Vagina (tissue), 2 donors: Measurements from ENCODE around the gene LONP1. TPM values are rescaled to one million over a fixed set of nuclear protein-coding genes. Genes with fewer than 3 reads are reported as not detected.
"Not testable (repeated sequence)": the region's sequence is repeated elsewhere in the genome, so short reads cannot be mapped to it uniquely, and the experiment has no call there.

Experiments
- DNase-seq, 2 donors: peaks; one replicate each; pipeline ENCODE4 v3.0.0-alpha.2; 2017; ENCODE audit errors: extremely low spot score in 2 of 2
- H3K27ac ChIP-seq: fragments of 200-600 bp; sonication (generic); one replicate; pipeline ENCODE4 v1.5.1; 2019
- H3K27me3 ChIP-seq: fragments of 200-600 bp; sonication (generic); one replicate; pipeline ENCODE4 v1.5.1; 2019
- H3K36me3 ChIP-seq, 2 donors: fragments of 200-600 bp; sonication (generic); one replicate each; pipeline ENCODE4 v1.5.1; 2017 to 2019
- H3K4me1 ChIP-seq: fragments of 200-600 bp; sonication (generic); one replicate; pipeline ENCODE4 v1.5.1; 2019
- H3K4me3 ChIP-seq, 2 donors: fragments of 200-600 bp; sonication (generic); 1 replicate in 1 of 2; 2 replicates in 1 of 2; pipeline ENCODE4 v1.5.1; 2016 to 2019
- H3K9me3 ChIP-seq: fragments of 200-600 bp; sonication (generic); one replicate; pipeline ENCODE4 v1.5.1; 2019
- CTCF ChIP-seq, 3 experiments: fragments of 450-650 bp in 2 of 3; fragments of 200-600 bp in 1 of 3; sonication (generic) in 1 of 3; IDR thresholded peaks; one replicate each; pipeline ENCODE4 v1.5.1; 2017 to 2019; ENCODE audit warnings: antibody characterized with exemption in 3 of 3, mild to moderate bottlenecking in 2 of 3, moderate library complexity in 2 of 3
- POLR2A ChIP-seq, 2 donors: fragments of 450-650 bp; IDR thresholded peaks; one replicate each; pipeline ENCODE4 v1.6.1; 2017; ENCODE audit warnings: antibody characterized with exemption in 2 of 2, mild to moderate bottlenecking in 2 of 2, moderate library complexity in 2 of 2
- POLR2AphosphoS5 ChIP-seq, 2 donors: sonication (generic); formaldehyde crosslinking; IDR thresholded peaks; one replicate each; pipeline ENCODE4 v1.9.0; 2017; ENCODE audit warnings: antibody characterized with exemption in 2 of 2, mild to moderate bottlenecking in 2 of 2, low read depth in 1 of 2; ENCODE audit not compliant: insufficient read depth in 1 of 2
- intact Hi-C: fragments of 100-400 bp; cut with DNase I; formaldehyde crosslinking; loops from one replicate; pipeline ENCODE4 v1.15.1; 2023
- total RNA-seq: library from RNA; depleted of rRNA; stranded (reverse); fragments of >200 nt; gene quantifications from one replicate; pipeline ENCODE4 v1.2.3, GENCODE V29; 2016

The LONP1 gene
- total RNA-seq, 1 donor from 2014 or later, result 53.3 TPM

- no peaks in the 10 kb centered on the region for H3K4me1 ChIP-seq
- H3K27ac ChIP-seq, result no peak overlapping the region
- no peaks in the 10 kb centered on the region for H3K9me3 ChIP-seq
- no peak for DNase-seq
- no peak for TF ChIP-seq POLR2A (IDR thresholded peaks at IDR 0.05)
- no peak for TF ChIP-seq POLR2AphosphoS5 (IDR thresholded peaks at IDR 0.05; ENCODE audit: insufficient read depth in 1 of 2, low read depth in 1 of 2)
- no peak for TF ChIP-seq CTCF (IDR thresholded peaks at IDR 0.05)
- H3K27me3 ChIP-seq, result no peaks in the 10 kb centered on the region
- peaks cover 0 to 69% of the 10 kb centered on the region in 2 donors for H3K36me3 ChIP-seq
- intact Hi-C loops, result no loop called here
- no peak overlapping the region for H3K4me3 ChIP-seq
Observed at GRCh38 chr19:5703819-5704818, 15.8 kb downstream of the LONP1 start.

GRCh38 chr19:5702053-5702410, 17.9 kb downstream of the LONP1 start:
- H3K4me1 ChIP-seq, H3K27me3 ChIP-seq, intact Hi-C loops, H3K4me3 ChIP-seq, H3K27ac ChIP-seq, H3K9me3 ChIP-seq, DNase-seq: not testable (repeated sequence)
- H3K36me3 ChIP-seq, result peaks cover 0 to 63% of the 10 kb centered on the region in 2 donors

GRCh38 chr19:5700455-5701092, 19.4 kb downstream of the LONP1 start:
- intact Hi-C loops, result no loop called here
- Histone ChIP-seq H3K27me3 (no peaks in the 10 kb centered on the region), H3K4me3 (no peak overlapping the region), H3K9me3 (no peaks in the 10 kb centered on the region), H3K27ac (no peak overlapping the region), H3K4me1 (no peaks in the 10 kb centered on the region), H3K36me3 (peaks cover 0 to 59% of the 10 kb centered on the region in 2 donors)
- TF ChIP-seq POLR2AphosphoS5 (IDR thresholded peaks at IDR 0.05; ENCODE audit: insufficient read depth in 1 of 2, low read depth in 1 of 2), result no peak
- TF ChIP-seq POLR2A (IDR thresholded peaks at IDR 0.05), result no peak
- TF ChIP-seq CTCF (IDR thresholded peaks at IDR 0.05), result no peak
- DNase-seq, result no peak

DNA sequence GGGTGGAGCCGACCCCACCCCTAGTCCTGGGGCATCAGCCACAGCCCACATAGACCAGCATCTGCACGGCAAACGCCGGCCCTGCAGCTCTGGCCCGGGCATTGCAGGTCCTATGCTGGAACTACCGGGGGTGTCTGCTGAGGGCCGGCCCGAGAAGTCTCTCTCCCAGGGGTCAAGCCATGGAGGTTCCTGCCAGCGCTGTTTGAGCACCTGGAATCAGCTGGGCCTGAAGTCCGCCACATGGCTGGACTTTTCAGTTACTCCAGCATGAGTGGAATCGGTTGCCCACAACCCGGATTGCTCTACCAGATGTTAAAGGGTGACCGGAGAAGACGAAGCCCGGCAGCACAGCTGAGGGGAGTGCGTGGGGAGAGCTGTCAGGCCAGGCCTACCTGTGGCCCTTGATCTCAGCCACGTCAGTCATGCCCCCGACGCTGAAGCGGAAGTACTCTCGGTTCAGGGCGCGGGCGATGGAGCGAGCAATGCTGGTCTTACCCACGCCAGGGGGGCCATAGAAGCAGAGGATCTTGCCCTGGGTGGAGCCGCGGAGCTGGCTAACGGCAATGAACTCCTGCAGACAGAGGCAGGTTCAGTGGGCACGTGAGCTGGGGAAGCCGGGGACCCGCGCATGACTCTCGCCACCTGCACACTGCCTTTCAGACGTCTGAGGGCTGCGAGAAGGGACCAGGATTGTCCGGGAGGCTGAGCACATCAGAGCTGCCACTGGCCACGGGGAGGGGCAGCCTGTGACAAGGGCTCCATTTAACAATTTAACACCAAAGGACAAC, 21.1 kb downstream of the LONP1 start:
- Histone ChIP-seq H3K4me3 (no peak overlapping the region), H3K27ac (no peak overlapping the region), H3K27me3 (no peaks in the 10 kb centered on the region), H3K36me3 (peaks cover 0 to 60% of the 10 kb centered on the region in 2 donors), H3K4me1 (peaks cover under 1% of the 10 kb centered on the region), H3K9me3 (no peaks in the 10 kb centered on the region)
- intact Hi-C loops, result no loop called here
- DNase-seq, result no peak
- TF ChIP-seq POLR2A (IDR thresholded peaks at IDR 0.05) (no peak), POLR2AphosphoS5 (IDR thresholded peaks at IDR 0.05; ENCODE audit: insufficient read depth in 1 of 2, low read depth in 1 of 2) (no peak), CTCF (IDR thresholded peaks at IDR 0.05) (no peak)

DNA sequence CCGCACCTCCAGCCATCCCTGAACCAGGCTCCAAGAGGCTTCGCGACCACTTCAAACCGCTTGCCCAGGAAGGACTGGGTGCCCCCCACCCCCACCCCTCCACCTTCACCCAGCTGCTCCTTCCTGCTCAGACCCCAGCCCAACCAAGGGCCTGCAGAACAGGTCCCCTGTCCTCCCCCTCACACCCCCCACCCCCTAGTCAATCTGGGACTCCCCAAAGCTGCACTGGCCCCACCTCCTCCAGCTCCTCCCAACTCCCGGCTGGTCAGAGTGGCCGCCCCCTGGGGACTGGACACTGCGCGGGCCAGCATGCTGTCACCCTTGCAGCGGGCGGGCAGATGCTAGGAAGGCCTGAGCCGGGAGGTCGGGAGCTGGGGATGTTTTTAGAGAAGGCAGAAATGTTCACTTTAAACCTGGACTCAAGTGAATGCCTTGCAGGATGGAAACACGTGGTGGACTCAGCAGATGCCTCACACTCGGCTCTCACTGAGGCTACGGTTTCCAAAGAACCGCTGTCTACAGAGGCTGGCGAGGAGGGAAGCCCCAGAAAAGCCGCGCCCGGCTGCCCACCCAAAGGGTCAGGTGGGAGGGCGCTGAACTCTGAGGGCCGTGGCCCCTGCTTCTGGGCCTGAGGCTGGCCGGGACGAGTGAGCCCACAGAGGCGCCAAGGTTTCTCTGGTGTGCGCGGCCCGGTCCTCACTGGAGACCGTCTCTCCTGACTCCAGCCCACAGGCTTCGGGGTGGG, 21.9 kb downstream of the LONP1 start:
- Histone ChIP-seq H3K9me3 (no peaks in the 10 kb centered on the region), H3K27ac (no peak overlapping the region), H3K4me1 (peaks cover 8% of the 10 kb centered on the region), H3K4me3 (no peak overlapping the region), H3K27me3 (no peaks in the 10 kb centered on the region), H3K36me3 (peaks cover 0 to 57% of the 10 kb centered on the region in 2 donors)
- no peak for TF ChIP-seq POLR2AphosphoS5 (IDR thresholded peaks at IDR 0.05; ENCODE audit: insufficient read depth in 1 of 2, low read depth in 1 of 2)
- no peak for TF ChIP-seq CTCF (IDR thresholded peaks at IDR 0.05)
- TF ChIP-seq POLR2A (IDR thresholded peaks at IDR 0.05), result no peak
- DNase-seq, result no peak
- intact Hi-C loops, result no loop called here
